ENCODE measurements around the gene SPAG6.
A peak's percentile ranks its signal among the peaks of the same experiment; 100 is the strongest.

Gene SPAG6

DNA sequence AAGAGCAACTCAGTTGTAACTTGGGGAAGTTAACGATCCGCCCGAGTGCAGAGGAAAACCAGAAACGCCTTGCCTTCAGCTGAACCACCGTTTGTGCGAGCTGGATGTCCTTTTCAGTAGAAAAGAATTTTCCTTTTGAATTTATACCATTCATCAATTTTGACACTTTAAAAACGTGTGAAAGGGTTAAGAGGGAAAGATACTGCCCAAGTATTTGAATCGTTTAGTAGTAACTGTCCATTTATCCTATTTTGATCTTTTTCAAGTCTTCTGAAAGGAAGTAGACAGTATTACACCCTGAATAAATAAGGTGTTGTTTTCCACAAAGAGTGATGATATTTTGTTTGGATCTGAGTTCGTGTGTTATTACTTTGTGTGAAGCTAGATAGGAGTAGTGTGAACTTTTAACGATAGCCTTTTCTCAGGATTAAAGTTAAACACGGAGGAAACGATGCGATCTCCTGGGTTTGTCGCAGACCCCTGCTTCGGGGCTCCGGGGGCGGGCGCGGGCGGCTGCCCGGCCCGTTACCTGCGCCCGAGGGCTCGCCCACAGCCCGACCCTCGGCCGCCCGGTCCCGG is 25.2 kb upstream of the SPAG6 start (continued):
- TF ChIP-seq SP2 (tag by site-specific recombination; IDR thresholded peaks at IDR 0.05) (no peak), ATF2 (tag by site-specific recombination; IDR thresholded peaks at IDR 0.05; ENCODE audit: low read depth) (no peak), ZEB2 (tag by site-specific recombination; IDR thresholded peaks at IDR 0.05) (0 out of 2 replicates have a peak, but pooled peaks have one; percentile 31), ZBTB8A (tag by site-specific recombination; IDR thresholded peaks at IDR 0.05) (peak; percentile 89), EGR2 (tag by site-specific recombination; IDR thresholded peaks at IDR 0.05; ENCODE audit: low read depth) (no peak), ZNF37A (tag by site-specific recombination; IDR thresholded peaks at IDR 0.05) (no peak), ZNF426 (tag by site-specific recombination; IDR thresholded peaks at IDR 0.05) (no peak), ZNF658 (tag by site-specific recombination; IDR thresholded peaks at IDR 0.05) (no peak), ZNF19 (tag by site-specific recombination; IDR thresholded peaks at IDR 0.05; ENCODE audit: low read depth) (no peak), ZNF664 (tag by site-specific recombination; IDR thresholded peaks at IDR 0.05) (no peak), ZNF501 (tag by site-specific recombination; IDR thresholded peaks at IDR 0.05) (no peak), ZNF558 (tag by site-specific recombination; IDR thresholded peaks at IDR 0.05) (no peak), TRIM28 (IDR thresholded peaks at IDR 0.05; ENCODE audit: borderline replicate concordance, low read length) (no peak), ZNF677 (tag by site-specific recombination; IDR thresholded peaks at IDR 0.05) (no peak), BCL11B (tag by site-specific recombination; IDR thresholded peaks at IDR 0.05; ENCODE audit: low read depth) (no peak), GLIS1 (tag by site-specific recombination; IDR thresholded peaks at IDR 0.05) (no peak), ZNF521 (tag by site-specific recombination; IDR thresholded peaks at IDR 0.05) (no peak), ZNF621 (tag by site-specific recombination; IDR thresholded peaks at IDR 0.05) (no peak), SCRT2 (tag by site-specific recombination; IDR thresholded peaks at IDR 0.05) (no peak), ZNF747 (tag by site-specific recombination; IDR thresholded peaks at IDR 0.05) (no peak), ZNF146 (tag by site-specific recombination; IDR thresholded peaks at IDR 0.05) (no peak), ZNF544 (tag by site-specific recombination; IDR thresholded peaks at IDR 0.05) (no peak), ZNF16 (tag by site-specific recombination; IDR thresholded peaks at IDR 0.05; ENCODE audit: low read depth) (no peak), ZNF529 (tag by site-specific recombination; IDR thresholded peaks at IDR 0.05; ENCODE audit: insufficient replicate concordance) (no peak), ZNF175 (tag by site-specific recombination; IDR thresholded peaks at IDR 0.05) (no peak), ZNF404 (tag by site-specific recombination; IDR thresholded peaks at IDR 0.05) (no peak), ZNF423 (tag by site-specific recombination; IDR thresholded peaks at IDR 0.05) (no peak), ZNF138 (tag by site-specific recombination; IDR thresholded peaks at IDR 0.05; ENCODE audit: borderline replicate concordance) (no peak), KLF8 (tag by site-specific recombination; IDR thresholded peaks at IDR 0.05) (0 out of 2 replicates have a peak, but pooled peaks have one; percentile 20), ZNF155 (tag by site-specific recombination; IDR thresholded peaks at IDR 0.05) (no peak), KLF7 (tag by site-specific recombination; IDR thresholded peaks at IDR 0.05; ENCODE audit: borderline replicate concordance) (no peak), ZBTB7A (tag by site-specific recombination; IDR thresholded peaks at IDR 0.05; ENCODE audit: low read depth) (no peak), ZNF624 (tag by site-specific recombination; IDR thresholded peaks at IDR 0.05) (no peak), ZNF561 (tag by site-specific recombination; IDR thresholded peaks at IDR 0.05; ENCODE audit: borderline replicate concordance) (no peak), KLF16 (tag by site-specific recombination; IDR thresholded peaks at IDR 0.05) (no peak), MEIS1 (CRISPR knock-in tag; IDR thresholded peaks at IDR 0.05; ENCODE audit: borderline replicate concordance) (no peak)
- TF ChIP-seq, protein P1, sequence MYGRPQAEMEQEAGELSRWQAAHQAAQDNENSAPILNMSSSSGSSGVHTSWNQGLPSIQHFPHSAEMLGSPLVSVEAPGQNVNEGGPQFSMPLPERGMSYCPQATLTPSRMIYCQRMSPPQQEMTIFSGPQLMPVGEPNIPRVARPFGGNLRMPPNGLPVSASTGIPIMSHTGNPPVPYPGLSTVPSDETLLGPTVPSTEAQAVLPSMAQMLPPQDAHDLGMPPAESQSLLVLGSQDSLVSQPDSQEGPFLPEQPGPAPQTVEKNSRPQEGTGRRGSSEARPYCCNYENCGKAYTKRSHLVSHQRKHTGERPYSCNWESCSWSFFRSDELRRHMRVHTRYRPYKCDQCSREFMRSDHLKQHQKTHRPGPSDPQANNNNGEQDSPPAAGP (tag by site-specific recombination; IDR thresholded peaks at IDR 0.05): no peak
- TF ChIP-seq, protein P2, sequence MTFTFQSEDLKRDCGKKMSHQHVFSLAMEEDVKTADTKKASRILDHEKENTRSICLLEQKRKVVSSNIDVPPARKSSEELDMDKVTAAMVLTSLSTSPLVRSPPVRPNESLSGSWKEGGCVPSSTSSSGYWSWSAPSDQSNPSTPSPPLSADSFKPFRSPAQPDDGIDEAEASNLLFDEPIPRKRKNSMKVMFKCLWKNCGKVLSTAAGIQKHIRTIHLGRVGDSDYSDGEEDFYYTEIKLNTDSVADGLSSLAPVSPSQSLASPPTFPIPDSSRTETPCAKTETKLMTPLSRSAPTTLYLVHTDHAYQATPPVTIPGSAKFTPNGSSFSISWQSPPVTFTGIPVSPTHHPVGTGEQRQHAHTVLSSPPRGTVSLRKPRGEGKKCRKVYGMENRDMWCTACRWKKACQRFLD (tag by site-specific recombination; IDR thresholded peaks at IDR 0.05): no peak
- TF ChIP-seq, protein P3, sequence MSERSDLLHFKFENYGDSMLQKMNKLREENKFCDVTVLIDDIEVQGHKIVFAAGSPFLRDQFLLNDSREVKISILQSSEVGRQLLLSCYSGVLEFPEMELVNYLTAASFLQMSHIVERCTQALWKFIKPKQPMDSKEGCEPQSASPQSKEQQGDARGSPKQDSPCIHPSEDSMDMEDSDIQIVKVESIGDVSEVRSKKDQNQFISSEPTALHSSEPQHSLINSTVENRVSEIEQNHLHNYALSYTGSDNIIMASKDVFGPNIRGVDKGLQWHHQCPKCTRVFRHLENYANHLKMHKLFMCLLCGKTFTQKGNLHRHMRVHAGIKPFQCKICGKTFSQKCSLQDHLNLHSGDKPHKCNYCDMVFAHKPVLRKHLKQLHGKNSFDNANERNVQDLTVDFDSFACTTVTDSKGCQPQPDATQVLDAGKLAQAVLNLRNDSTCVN (tag by site-specific recombination; optimal IDR thresholded peaks at IDR 0.05): peak; percentile 47

Data from HEK293 (cell line).